Right lobe of liver (tissue), 4 donors: ENCODE data around the gene OR51E2.

Experiments
- POLR2A ChIP-seq: fragments of 450-650 bp; IDR thresholded peaks from one replicate; pipeline ENCODE4 v1.6.1; 2017; ENCODE audit warnings: antibody characterized with exemption, mild to moderate bottlenecking
- TF ChIP-seq, protein P1 (sequence below), 4 donors: fragments of 200-600 bp in 3 of 4; fragments of 450-650 bp in 1 of 4; IDR thresholded peaks; one replicate each; pipeline versions ENCODE4 v1.5.1 to v1.8.0; 2016 to 2022; ENCODE audit warnings: antibody characterized with exemption in 4 of 4, mild to moderate bottlenecking in 2 of 4
- donor health status: DM: no; HTN: no; CAD: no.
- donor health status: DM: no; HTN: no; CAD: no.
- donor health status: DM: no; HTN: yes; CAD: no.

DNA sequence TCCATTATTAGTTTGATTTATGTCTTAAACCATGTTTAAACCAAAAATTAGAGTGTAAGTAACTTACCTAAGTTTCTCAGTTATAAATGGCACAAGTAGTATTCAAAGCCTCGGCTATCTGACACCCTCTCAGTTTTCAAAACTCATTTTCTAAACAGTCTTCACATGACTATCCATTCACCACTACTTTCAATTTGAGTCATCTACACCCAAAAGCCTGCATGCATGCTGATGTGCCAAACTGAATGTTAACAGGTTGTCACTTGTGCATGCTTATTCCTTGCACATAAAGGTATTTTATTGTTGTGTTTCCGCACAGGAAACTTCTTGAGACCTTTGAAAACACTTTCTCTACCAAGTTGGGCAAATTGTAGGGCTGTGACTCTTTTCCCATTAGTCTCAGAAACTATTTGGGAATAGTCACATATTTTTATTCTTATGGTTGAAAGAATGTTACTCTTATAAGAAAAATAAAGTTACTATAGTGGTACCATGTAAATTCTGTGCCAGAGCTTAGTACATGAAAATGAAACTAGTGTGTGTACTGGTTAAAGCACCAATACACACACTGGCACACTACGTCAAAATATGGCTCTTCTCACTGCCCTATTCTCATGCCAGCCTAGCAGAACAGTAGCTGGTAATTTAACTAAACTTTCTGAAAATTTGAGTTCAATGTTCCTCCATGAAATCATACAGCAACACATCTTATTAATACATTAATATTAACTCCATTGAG, 2.2 kb upstream of the OR51E2 start:
- TF ChIP-seq, protein P1, sequence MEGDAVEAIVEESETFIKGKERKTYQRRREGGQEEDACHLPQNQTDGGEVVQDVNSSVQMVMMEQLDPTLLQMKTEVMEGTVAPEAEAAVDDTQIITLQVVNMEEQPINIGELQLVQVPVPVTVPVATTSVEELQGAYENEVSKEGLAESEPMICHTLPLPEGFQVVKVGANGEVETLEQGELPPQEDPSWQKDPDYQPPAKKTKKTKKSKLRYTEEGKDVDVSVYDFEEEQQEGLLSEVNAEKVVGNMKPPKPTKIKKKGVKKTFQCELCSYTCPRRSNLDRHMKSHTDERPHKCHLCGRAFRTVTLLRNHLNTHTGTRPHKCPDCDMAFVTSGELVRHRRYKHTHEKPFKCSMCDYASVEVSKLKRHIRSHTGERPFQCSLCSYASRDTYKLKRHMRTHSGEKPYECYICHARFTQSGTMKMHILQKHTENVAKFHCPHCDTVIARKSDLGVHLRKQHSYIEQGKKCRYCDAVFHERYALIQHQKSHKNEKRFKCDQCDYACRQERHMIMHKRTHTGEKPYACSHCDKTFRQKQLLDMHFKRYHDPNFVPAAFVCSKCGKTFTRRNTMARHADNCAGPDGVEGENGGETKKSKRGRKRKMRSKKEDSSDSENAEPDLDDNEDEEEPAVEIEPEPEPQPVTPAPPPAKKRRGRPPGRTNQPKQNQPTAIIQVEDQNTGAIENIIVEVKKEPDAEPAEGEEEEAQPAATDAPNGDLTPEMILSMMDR (IDR thresholded peaks at IDR 0.05): no peak
- no peak for TF ChIP-seq POLR2A
